CD4-positive, alpha-beta memory T cell (primary cell): Measurements from ENCODE around the gene TSC22D2. TPM values are rescaled to one million over a fixed set of nuclear protein-coding genes. Genes with fewer than 3 reads are reported as not detected.

Experiments
- CTCF ChIA-PET: fragments of 350-600 bp; sonication (Branson Sonifier 250); formaldehyde crosslinking; loops from one replicate; lab custom pipeline; 2021; ENCODE audit warnings: inconsistent platforms; ENCODE audit not compliant: partially characterized antibody; lab: Charles Lee
- POLR2A ChIA-PET: fragments of 350-600 bp; sonication (Branson Sonifier 250); formaldehyde crosslinking; loops from one replicate; lab custom pipeline; 2021; ENCODE audit not compliant: partially characterized antibody; lab: Charles Lee
- DNase-seq, 5 donors: peaks; one replicate each; pipeline versions ENCODE4 v3.0.0 to v3.0.0-alpha.2; 2020 to 2022; ENCODE audit warnings: mixed read lengths in 1 of 5
- H3K27ac ChIP-seq: one replicate; pipeline ENCODE4 v1.7.0; 2013; ENCODE audit warnings: low read depth, low read length
- H3K27me3 ChIP-seq: 2 replicates; pipeline ENCODE4 v1.7.0; 2013; ENCODE audit warnings: mild to moderate bottlenecking, low read length, moderate library complexity; ENCODE audit not compliant: insufficient read depth
- H3K36me3 ChIP-seq: 2 replicates; pipeline ENCODE4 v1.7.0; 2013; ENCODE audit warnings: mild to moderate bottlenecking, low read length, moderate library complexity; ENCODE audit not compliant: insufficient read depth
- H3K4me1 ChIP-seq: 2 replicates; pipeline ENCODE4 v1.7.0; 2013; ENCODE audit warnings: mild to moderate bottlenecking, low read length, moderate library complexity; ENCODE audit not compliant: insufficient read depth
- H3K4me3 ChIP-seq, 2 donors: one replicate each; pipeline ENCODE4 v1.7.0; 2013; ENCODE audit warnings: low read length in 2 of 2, mild to moderate bottlenecking in 1 of 2
- H3K9me3 ChIP-seq, 2 donors: one replicate each; pipeline ENCODE4 v1.7.0; 2013; ENCODE audit warnings: low read length in 2 of 2, control low read depth in 1 of 2; ENCODE audit not compliant: control insufficient read depth in 1 of 2
- H3K27ac Mint-ChIP-seq, 7 donors: one replicate each; pipeline ENCODE4 v1.8.0; 2020 to 2021; ENCODE audit warnings: mixed read lengths in 7 of 7, mild to moderate bottlenecking in 6 of 7, inconsistent platforms in 3 of 7, moderate library complexity in 3 of 7
- H3K27me3 Mint-ChIP-seq, 2 donors: one replicate each; pipeline ENCODE4 v1.8.0; 2020 to 2021; ENCODE audit warnings: mixed read lengths in 2 of 2
- H3K36me3 Mint-ChIP-seq, 2 donors: one replicate each; pipeline ENCODE4 v1.8.0; 2020 to 2021; ENCODE audit warnings: mixed read lengths in 2 of 2, inconsistent platforms in 1 of 2, mild to moderate bottlenecking in 1 of 2
- H3K4me1 Mint-ChIP-seq, 4 donors: one replicate each; pipeline ENCODE4 v1.8.0; 2020 to 2021; ENCODE audit warnings: mixed read lengths in 4 of 4, mild to moderate bottlenecking in 1 of 4
- H3K4me3 Mint-ChIP-seq, 8 donors: one replicate each; pipeline ENCODE4 v1.8.0; 2020 to 2021; ENCODE audit warnings: mixed read lengths in 8 of 8, mild to moderate bottlenecking in 7 of 8, moderate library complexity in 6 of 8, inconsistent platforms in 3 of 8
- H3K9me3 Mint-ChIP-seq, 8 donors: one replicate each; pipeline ENCODE4 v1.8.0; 2020 to 2021; ENCODE audit warnings: mixed read lengths in 8 of 8, mild to moderate bottlenecking in 5 of 8, inconsistent platforms in 3 of 8, moderate library complexity in 1 of 8
- intact Hi-C: fragments of 100-400 bp; cut with micrococcal nuclease; formaldehyde crosslinking; loops from one replicate; pipeline ENCODE4 v1.15.1; 2023
- polyA plus RNA-seq, 2 donors: library from polyadenylated mRNA; unstranded; fragments of 300-500 nt; fragmentation: Illumina TruSeq; gene quantifications; one replicate each; pipeline ENCODE4 v1.2.3, GENCODE V29; 2021
- total RNA-seq, 2 experiments: library from RNA; stranded (reverse); gene quantifications; one replicate each; pipeline ENCODE4 v1.2.3, GENCODE V29; 2021

TSC22D2 gene
- total and polyA plus RNA-seq, 4 experiments from 2014 or later = 5.5 to 25.7 (median 19.7) TPM

DNA sequence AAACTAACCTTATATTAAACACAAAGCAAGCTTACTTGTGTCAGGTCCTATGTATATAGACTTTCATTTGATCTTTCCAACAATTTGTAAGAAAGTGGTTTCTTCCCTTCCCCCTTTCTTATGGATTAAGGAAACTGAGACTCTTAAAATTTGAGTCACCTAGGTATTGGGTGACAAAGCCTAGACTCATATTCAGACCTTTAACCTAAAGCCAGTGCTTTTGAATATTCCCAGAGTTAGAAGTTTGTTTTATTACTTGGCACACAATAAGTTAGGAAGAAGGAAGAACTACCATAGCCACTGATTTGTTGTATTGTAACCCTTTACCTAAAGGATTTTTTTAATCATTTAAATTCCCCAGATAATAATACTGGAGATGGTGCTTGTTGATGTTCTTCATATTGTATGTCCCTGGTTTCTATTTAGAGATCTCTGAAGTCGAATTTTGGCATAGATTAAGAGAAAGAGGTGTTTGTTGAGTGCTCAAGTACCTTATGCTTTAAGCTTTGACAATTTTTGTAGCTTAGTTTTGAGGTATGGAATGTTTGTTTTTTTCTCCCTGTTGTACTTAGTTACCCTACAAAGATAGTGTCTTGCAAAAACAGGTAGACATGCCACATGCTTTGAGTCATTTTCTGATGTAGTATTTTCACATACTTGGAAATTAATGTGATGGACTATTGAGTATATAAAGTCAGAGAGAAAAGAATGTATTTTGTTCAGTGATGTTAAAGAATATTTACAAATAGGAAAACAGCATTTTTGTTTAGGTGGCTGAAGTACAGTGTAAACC, 11.2 kb downstream of the TSC22D2 start:
- Histone ChIP-seq H3K4me3 (no peak overlapping the region), H3K27me3 (no peaks in the 10 kb centered on the region), H3K27ac (no peak overlapping the region), H3K9me3 (no peaks in the 10 kb centered on the region), H3K36me3 (no peaks in the 10 kb centered on the region), H3K4me1 (peaks cover 69% of the 10 kb centered on the region)
- CTCF ChIA-PET = interaction anchor here (1.9 kb wide), 1 partner anchor 11 kb away, joined by 7 read pairs; the partner anchor contains the start of gene TSC22D2
- H3K36me3 Mint-ChIP-seq = peaks cover 15 to 32% of the 10 kb centered on the region in 2 donors
- H3K4me1 Mint-ChIP-seq = peaks cover 50 to 75% (median 65%) of the 10 kb centered on the region in 4 donors
- H3K27ac Mint-ChIP-seq = no peak overlapping the region
- no peaks in the 10 kb centered on the region for H3K9me3 Mint-ChIP-seq
- peak overlapping the region in 3 of 8 donors; percentile 13 to 51 (median 16) for H3K4me3 Mint-ChIP-seq
- no peak for DNase-seq
- intact Hi-C loops = loop anchor here (10.0 kb wide), 1 partner anchor 786 kb away; the partner anchor contains the start of gene GPR171
- POLR2A ChIA-PET = interaction anchor here (4.1 kb wide), 1 partner anchor 10 kb away, joined by 24 read pairs; the partner anchor contains the start of gene TSC22D2
- H3K27me3 Mint-ChIP-seq = no peaks in the 10 kb centered on the region

DNA sequence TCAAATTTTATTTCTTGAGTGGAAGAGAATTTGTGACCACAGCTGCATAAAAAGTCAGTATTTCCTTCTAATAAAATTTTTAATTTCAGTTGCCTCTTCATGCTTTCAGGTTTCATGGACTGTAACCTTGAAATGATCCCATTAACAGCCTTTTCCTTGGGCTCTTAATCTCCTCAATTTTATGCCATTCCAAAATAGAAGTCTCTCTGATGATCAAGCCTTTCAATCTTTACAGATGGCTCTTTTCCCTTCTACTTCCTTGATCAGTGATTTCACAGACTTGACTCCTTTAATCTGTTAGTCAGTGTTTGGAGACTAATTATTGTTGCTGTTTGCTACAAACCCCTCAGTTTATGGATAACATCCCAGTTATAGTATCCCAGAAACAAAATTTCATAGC, 11.9 kb downstream of the TSC22D2 start:
- Histone ChIP-seq H3K27ac (no peak overlapping the region), H3K4me1 (peaks cover 62% of the 10 kb centered on the region), H3K4me3 (no peak overlapping the region), H3K36me3 (no peaks in the 10 kb centered on the region), H3K9me3 (no peaks in the 10 kb centered on the region), H3K27me3 (no peaks in the 10 kb centered on the region)
- Mint-ChIP-seq H3K4me3 (no peak overlapping the region), H3K36me3 (peaks cover 15 to 29% of the 10 kb centered on the region in 2 donors), H3K4me1 (peaks cover 44 to 68% (median 58%) of the 10 kb centered on the region in 4 donors), H3K27ac (peak overlapping the region in 1 of 7 donors; percentile 3), H3K9me3 (no peaks in the 10 kb centered on the region), H3K27me3 (no peaks in the 10 kb centered on the region)
- no peak for DNase-seq
- intact Hi-C loops = loop anchor here (1.0 to 10.0 kb wide), 2 partner anchors 8 to 785 kb away; partner anchors contain the start of gene GPR171
- CTCF ChIA-PET = interaction anchor here (1.9 kb wide), 1 partner anchor 12 kb away, joined by 7 read pairs; the partner anchor contains the start of gene TSC22D2
- POLR2A ChIA-PET = interaction anchor here (4.1 kb wide), 1 partner anchor 11 kb away, joined by 24 read pairs; the partner anchor contains the start of gene TSC22D2

DNA sequence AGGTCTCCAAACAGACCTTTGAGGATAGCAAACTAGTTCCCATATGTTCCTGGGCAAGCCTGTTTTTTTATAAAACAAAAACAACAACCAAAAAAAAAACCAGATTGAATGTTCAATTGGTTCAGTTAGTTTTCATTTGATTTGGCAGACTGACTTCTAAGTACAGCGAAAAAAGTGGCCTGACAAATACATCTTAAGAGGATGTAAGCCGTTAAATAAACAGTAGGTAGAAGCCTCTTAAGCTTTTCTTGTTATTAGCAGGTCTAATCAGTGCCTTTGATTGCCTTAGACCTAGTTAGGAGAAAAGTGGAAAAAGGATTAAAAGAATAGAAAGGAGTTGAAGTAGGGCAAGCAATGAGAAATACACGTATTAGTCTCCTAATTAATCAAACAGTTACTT, 13.2 kb downstream of the TSC22D2 start:
- Histone ChIP-seq H3K36me3 (no peaks in the 10 kb centered on the region), H3K9me3 (no peaks in the 10 kb centered on the region), H3K4me3 (no peak overlapping the region), H3K4me1 (peaks cover 49% of the 10 kb centered on the region), H3K27ac (no peak overlapping the region), H3K27me3 (no peaks in the 10 kb centered on the region)
- Mint-ChIP-seq H3K4me3 (no peak overlapping the region), H3K9me3 (no peaks in the 10 kb centered on the region), H3K27me3 (no peaks in the 10 kb centered on the region), H3K36me3 (peaks cover 15 to 26% of the 10 kb centered on the region in 2 donors), H3K27ac (peak overlapping the region in 1 of 7 donors; percentile 47), H3K4me1 (peaks cover 40 to 64% (median 54%) of the 10 kb centered on the region in 4 donors)
- intact Hi-C loops = no loop called here
- CTCF ChIA-PET = interaction anchor here (1.1 to 1.9 kb wide), 2 partner anchors 13 to 136 kb away, joined by 3 to 7 read pairs; partner anchors contain the start of gene TSC22D2
- DNase-seq = no peak
- POLR2A ChIA-PET = interaction anchor here (1.1 kb wide), 1 partner anchor 14 kb away, joined by 3 read pairs; the partner anchor contains the start of gene TSC22D2

DNA sequence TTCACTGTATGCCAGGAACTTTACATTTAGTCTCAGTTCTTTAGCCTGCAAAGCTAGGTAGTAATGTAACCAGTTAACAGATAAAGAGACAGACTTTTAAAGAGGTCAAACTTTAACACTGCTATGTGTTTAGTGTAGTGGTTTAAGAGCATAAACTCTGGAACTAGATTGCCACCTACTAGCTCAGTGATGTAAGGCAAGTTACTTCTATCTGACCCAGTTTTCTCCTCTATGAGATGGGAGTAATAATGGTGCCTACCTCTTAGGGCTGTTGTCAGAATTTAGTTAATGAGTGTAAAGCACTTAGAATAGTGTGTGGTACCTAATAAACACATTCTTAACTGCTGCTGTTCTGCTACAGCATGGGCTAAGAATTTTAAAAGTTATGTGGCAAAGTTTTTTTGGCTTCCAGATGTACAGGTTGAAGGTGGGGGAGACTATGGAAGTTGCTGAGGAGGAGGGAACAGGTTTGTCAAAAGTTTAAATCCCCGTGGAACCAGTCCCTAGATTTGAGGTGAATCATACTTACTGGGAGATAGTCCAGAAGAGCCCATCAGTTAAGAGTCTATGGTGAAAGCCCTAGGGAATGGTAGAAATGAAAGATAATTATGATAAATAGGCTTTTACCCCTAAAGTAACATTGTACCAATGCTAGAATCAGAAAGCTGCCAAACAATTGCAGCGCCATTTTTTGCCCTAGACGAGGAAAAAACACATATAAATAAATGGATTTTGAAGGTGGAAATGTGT, 13.9 kb downstream of the TSC22D2 start:
- ChIA-PET CTCF (interaction anchor here (1.1 kb wide), 1 partner anchor 136 kb away, joined by 3 read pairs; no protein-coding TSS in a partner anchor), POLR2A (interaction anchor here (1.1 kb wide), 1 partner anchor 14 kb away, joined by 3 read pairs; the partner anchor contains the start of gene TSC22D2)
- Histone ChIP-seq H3K27me3 (no peaks in the 10 kb centered on the region), H3K9me3 (no peaks in the 10 kb centered on the region), H3K36me3 (no peaks in the 10 kb centered on the region), H3K27ac (no peak overlapping the region), H3K4me1 (peaks cover 43% of the 10 kb centered on the region), H3K4me3 (no peak overlapping the region)
- Mint-ChIP-seq H3K27me3 (no peaks in the 10 kb centered on the region), H3K36me3 (peaks cover 18 to 26% of the 10 kb centered on the region in 2 donors), H3K27ac (peak overlapping the region in 2 of 7 donors; percentile 47 to 48), H3K4me1 (peaks cover 43 to 68% (median 56%) of the 10 kb centered on the region in 4 donors), H3K4me3 (peak overlapping the region in 1 of 8 donors; percentile 1), H3K9me3 (no peaks in the 10 kb centered on the region)
- intact Hi-C loops = no loop called here
- no peak for DNase-seq

DNA sequence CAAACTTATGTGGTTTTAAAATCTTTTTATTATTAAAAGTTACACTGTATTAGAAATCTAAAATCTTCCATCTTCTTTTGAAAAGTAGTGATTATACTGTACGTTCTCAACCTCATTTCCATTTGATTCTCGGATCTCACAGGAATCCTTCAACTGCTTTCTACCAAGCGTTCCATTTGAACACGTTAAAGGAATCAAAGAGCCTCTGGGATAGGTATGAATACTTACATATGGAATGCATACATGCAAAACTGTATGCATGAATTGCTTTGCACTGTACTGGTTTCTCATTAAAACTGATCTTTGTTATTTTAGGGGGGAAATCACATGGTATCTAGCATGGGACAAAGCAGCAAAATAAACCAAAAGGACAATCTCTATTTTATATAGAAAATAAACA, 14.8 kb downstream of the TSC22D2 start:
- intact Hi-C loops = no loop called here
- Histone ChIP-seq H3K4me3 (no peak overlapping the region), H3K9me3 (no peaks in the 10 kb centered on the region), H3K4me1 (peaks cover 41% of the 10 kb centered on the region), H3K36me3 (no peaks in the 10 kb centered on the region), H3K27me3 (no peaks in the 10 kb centered on the region), H3K27ac (no peak overlapping the region)
- H3K9me3 Mint-ChIP-seq = no peaks in the 10 kb centered on the region
- H3K27me3 Mint-ChIP-seq = no peaks in the 10 kb centered on the region
- no peak overlapping the region for H3K4me3 Mint-ChIP-seq
- peaks cover 40 to 67% (median 53%) of the 10 kb centered on the region in 4 donors for H3K4me1 Mint-ChIP-seq
- no peak for DNase-seq
- H3K27ac Mint-ChIP-seq = no peak overlapping the region
- ChIA-PET POLR2A (no interaction called here), CTCF (no interaction called here)
- peaks cover 11 to 25% of the 10 kb centered on the region in 2 donors for H3K36me3 Mint-ChIP-seq

DNA sequence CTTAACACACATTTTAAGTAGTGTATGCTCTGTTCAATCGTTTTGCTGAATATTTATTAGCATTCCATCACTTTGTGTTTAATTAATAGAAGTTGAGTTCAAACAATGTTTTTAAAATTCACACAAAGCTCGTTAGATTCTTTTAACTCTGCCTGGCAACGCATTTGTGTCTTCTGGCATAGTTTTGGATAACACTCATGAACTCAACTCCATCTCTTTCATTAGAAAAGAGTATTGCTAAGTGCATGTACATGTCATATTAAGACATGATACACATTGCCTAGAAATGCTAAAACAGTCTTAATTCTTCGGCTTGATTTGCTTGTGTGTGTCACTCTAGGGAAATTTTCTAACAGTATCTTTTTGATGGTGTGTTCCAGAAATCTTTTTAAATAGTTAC, 15.7 kb downstream of the TSC22D2 start:
- H3K27ac Mint-ChIP-seq = no peak overlapping the region
- peaks cover 41% of the 10 kb centered on the region for H3K4me1 ChIP-seq
- DNase-seq = no peak
- peaks cover 40 to 68% (median 53%) of the 10 kb centered on the region in 4 donors for H3K4me1 Mint-ChIP-seq
- CTCF ChIA-PET = interaction anchor here (1.1 to 1.2 kb wide), 2 partner anchors 10 to 13 kb away, joined by 3 read pairs; no protein-coding TSS in a partner anchor
- H3K4me3 Mint-ChIP-seq = no peak overlapping the region
- no peak overlapping the region for H3K27ac ChIP-seq
- H3K27me3 ChIP-seq = no peaks in the 10 kb centered on the region
- H3K4me3 ChIP-seq = no peak overlapping the region
- H3K27me3 Mint-ChIP-seq = no peaks in the 10 kb centered on the region
- H3K9me3 Mint-ChIP-seq = no peaks in the 10 kb centered on the region
- POLR2A ChIA-PET = interaction anchor here (1.4 kb wide), 1 partner anchor 15 kb away, joined by 5 read pairs; the partner anchor contains the start of gene TSC22D2
- intact Hi-C loops = no loop called here
- H3K36me3 Mint-ChIP-seq = peaks cover 11 to 25% of the 10 kb centered on the region in 2 donors
- no peaks in the 10 kb centered on the region for H3K36me3 ChIP-seq
- no peaks in the 10 kb centered on the region for H3K9me3 ChIP-seq
